K562 (cell line): ENCODE data around the gene HYAL1. TPM values are rescaled to one million over a fixed set of nuclear protein-coding genes. Genes with fewer than 3 reads are reported as not detected.

ENCODE experiments used
- CHD1 ChIP-seq: fragments of 200-600 bp; sonication (generic); IDR thresholded peaks from one replicate; pipeline ENCODE4 v1.6.1; 2012; ENCODE audit warnings: mild to moderate bottlenecking, moderate library complexity, low read length, inconsistent platforms
- DNMT1 ChIP-seq: fragments of 450-650 bp; IDR thresholded peaks from 2 replicates; pipeline ENCODE4 v1.6.1; 2016; ENCODE audit warnings: antibody characterized with exemption, mild to moderate bottlenecking
- HMGN3 ChIP-seq: IDR thresholded peaks from 2 replicates; pipeline ENCODE4 v1.6.1; 2011; ENCODE audit warnings: borderline replicate concordance, low read depth, mild to moderate bottlenecking, mixed read lengths, low read length; ENCODE audit not compliant: insufficient read length; ENCODE audit errors: extremely low read depth
- MCM2 ChIP-seq: fragments of 450-650 bp; IDR thresholded peaks from 2 replicates; pipeline ENCODE4 v1.6.1; 2017; ENCODE audit warnings: low read depth, mild to moderate bottlenecking
- PHF20 ChIP-seq: fragments of 450-650 bp; IDR thresholded peaks from 2 replicates; pipeline ENCODE4 v1.6.1; 2018; ENCODE audit not compliant: partially characterized antibody
- PHF8 ChIP-seq: fragments of 200-600 bp; sonication (generic); IDR thresholded peaks from 2 replicates; pipeline ENCODE4 v1.6.1; 2012; ENCODE audit warnings: mixed run types, mild to moderate bottlenecking, inconsistent platforms, low read length, moderate library complexity, borderline replicate concordance
- POLR2AphosphoS2 ChIP-seq: IDR thresholded peaks from 2 replicates; pipeline ENCODE4 v1.6.1; 2012; ENCODE audit warnings: low read length, improper control_type of control experiment
- POLR2H ChIP-seq: IDR thresholded peaks from 2 replicates; pipeline ENCODE4 v1.6.1; 2016; ENCODE audit warnings: missing genetic modification characterization, low read depth, mild to moderate bottlenecking, control low read depth, missing compliant biosample characterization, moderate library complexity
- RUNX1 ChIP-seq: sonication (generic); IDR thresholded peaks from 2 replicates; pipeline ENCODE4 v1.6.1; 2016; ENCODE audit warnings: antibody characterized with exemption, low read depth
- TCF3 ChIP-seq: sonication (generic); formaldehyde crosslinking; IDR thresholded peaks from 2 replicates; pipeline ENCODE4 v1.4.0; 2020; ENCODE audit warnings: mild to moderate bottlenecking, missing genetic modification reagents
- ZBTB26 ChIP-seq: fragments of 450-650 bp; formaldehyde crosslinking; IDR thresholded peaks from 2 replicates; pipeline ENCODE4 v1.4.0; 2022; ENCODE audit warnings: missing genetic modification characterization
- ZFPM2 ChIP-seq: fragments of 250-450 bp; sonication (Bioruptor Pico); IDR thresholded peaks from 2 replicates; pipeline ENCODE4 v1.5.1; 2022; ENCODE audit warnings: mild to moderate bottlenecking
- ZNF212 ChIP-seq: fragments of 450-650 bp; formaldehyde crosslinking; IDR thresholded peaks from 2 replicates; pipeline ENCODE4 v1.4.0; 2020; ENCODE audit warnings: mild to moderate bottlenecking
- ZNF740 ChIP-seq, 3 experiments: fragments of 200-800 bp in 1 of 3; sonication (Bioruptor generic) in 1 of 3; sonication (generic) in 1 of 3; formaldehyde crosslinking in 1 of 3; IDR thresholded peaks; 2 replicates each; pipeline versions ENCODE4 v1.6.1 to v1.8.0; 2016 to 2022; ENCODE audit warnings: mild to moderate bottlenecking in 2 of 3, missing compliant biosample characterization in 2 of 3, missing genetic modification characterization in 2 of 3, missing genetic modification reagents in 1 of 3
- polyA plus RNA-seq, 8 experiments: library from polyadenylated mRNA; depleted of rRNA in 4 of 8; stranded (reverse) in 5 of 8; unstranded in 3 of 8; fragments of >200 nt; fragmentation: Nextera tagmentation in 2 of 8; fragmentation: Illumina TruSeq in 1 of 8; extraction: Ambion mirVana in 2 of 8; extraction: Trizol in 1 of 8; gene quantifications; 2 replicates each; pipeline versions ENCODE4 v1.2.1 to v1.2.3, GENCODE V29; 2011 to 2014; ENCODE audit warnings: inconsistent platforms in 1 of 8, missing spikeins in 1 of 8
- total RNA-seq, 7 experiments: library from RNA; depleted of rRNA in 6 of 7; stranded (reverse); fragments of >200 nt in 6 of 7; fragmentation: Illumina TruSeq in 2 of 7; extraction: Trizol in 2 of 7; gene quantifications; 2 replicates each; pipeline versions ENCODE4 v1.2.1 to v1.2.3, GENCODE V29; 2011 to 2021; ENCODE audit warnings: low replicate concordance in 1 of 7
- TF ChIP-seq, protein P1 (sequence below), 2 experiments: fragments of 450-650 bp; IDR thresholded peaks; 2 replicates each; pipeline ENCODE4 v1.6.1; 2016

HYAL1 gene
- total and polyA plus RNA-seq, 9 of the 15 experiments (the other 6 are each of a cell fraction or from before 2014, with no cell fraction given), result 1.4 to 8.5 (median 4.7) TPM

DNA sequence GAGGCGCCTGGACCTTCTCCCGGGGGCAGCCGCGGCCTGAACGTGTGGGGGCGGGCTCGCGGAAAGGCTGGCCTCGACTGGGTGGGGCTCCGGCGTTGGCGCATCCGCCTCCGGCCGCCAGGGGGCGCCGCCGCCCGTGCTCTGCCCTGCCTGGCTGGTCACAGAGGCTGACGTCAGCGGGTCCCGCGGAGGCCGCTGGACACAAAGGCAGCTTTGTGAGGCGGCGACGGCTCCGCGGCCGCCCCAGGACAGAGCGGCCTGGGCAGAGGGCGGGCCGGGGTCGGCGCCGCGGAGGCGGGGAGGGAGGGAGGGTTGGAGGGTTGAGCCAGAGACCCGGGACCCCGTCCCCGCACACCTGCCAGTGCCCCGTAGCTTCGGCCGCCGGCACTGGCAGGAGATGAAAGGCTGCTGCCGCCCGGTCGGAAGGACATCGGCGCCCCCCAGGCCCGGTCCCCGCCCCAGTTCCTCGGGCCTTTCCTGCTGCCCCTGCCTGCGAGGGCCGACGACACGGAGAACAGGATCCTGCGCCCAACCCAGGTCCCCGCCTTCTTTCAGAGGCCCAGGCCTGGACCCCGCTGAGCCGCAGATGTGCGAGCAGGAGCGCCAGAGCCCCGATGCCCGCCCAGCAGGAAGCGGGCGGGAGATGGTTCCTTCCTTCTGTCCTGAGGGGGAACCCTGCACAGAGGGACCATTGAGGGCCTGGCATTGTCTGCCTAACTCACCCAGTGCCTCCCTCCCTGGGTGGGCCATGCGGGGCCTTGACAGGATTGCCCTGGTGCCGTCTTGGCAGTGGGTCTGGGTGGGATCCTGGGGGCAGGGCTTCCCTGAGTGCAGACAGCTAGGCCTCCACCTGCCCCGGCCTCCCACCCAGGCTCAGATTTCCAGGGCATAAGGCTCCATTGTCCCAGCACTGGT lies 43.1 kb downstream of the HYAL1 start (continued):
- TF ChIP-seq ZBTB26 (CRISPR knock-in tag) (no peak), MCM2 (no peak), RUNX1 (0 out of 2 replicates have a peak, but pooled peaks have one; percentile 3), ZNF212 (peak; percentile 51; the same call in 1 of the 2 replicates), ZFPM2 (CRISPR knock-in tag) (no peak), TCF3 (CRISPR knock-in tag) (peak; percentile 29; the same call in 1 of the 2 replicates), PHF8 (peak; percentile 51; the same call in 1 of the 2 replicates), DNMT1 (no peak), PHF20 (no peak), POLR2H (no peak; the same call in 1 of the 2 replicates), CHD1 (peak; percentile 53), ZNF740 (CRISPR knock-in tag; IDR thresholded peaks at IDR 0.05) (no peak), ZNF740 (tag; IDR thresholded peaks at IDR 0.05) (no peak), POLR2AphosphoS2 (no peak; the same call in 1 of the 2 replicates), HMGN3 (peak; percentile 81)
- TF ChIP-seq, protein P1, sequence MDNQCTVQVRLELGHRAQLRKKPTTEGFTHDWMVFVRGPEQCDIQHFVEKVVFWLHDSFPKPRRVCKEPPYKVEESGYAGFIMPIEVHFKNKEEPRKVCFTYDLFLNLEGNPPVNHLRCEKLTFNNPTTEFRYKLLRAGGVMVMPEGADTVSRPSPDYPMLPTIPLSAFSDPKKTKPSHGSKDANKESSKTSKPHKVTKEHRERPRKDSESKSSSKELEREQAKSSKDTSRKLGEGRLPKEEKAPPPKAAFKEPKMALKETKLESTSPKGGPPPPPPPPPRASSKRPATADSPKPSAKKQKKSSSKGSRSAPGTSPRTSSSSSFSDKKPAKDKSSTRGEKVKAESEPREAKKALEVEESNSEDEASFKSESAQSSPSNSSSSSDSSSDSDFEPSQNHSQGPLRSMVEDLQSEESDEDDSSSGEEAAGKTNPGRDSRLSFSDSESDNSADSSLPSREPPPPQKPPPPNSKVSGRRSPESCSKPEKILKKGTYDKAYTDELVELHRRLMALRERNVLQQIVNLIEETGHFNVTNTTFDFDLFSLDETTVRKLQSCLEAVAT (IDR thresholded peaks at IDR 0.05), result 0 out of 4 replicates have a peak, but pooled peaks of 1 of the 2 experiments have one; percentile 23
